Cardiac fibroblast (primary cell): ENCODE measurements around the gene PRR7.

Experiments used
- DNase-seq, 2 donors: peaks; one replicate each; pipeline versions ENCODE4 v3.0.0 to v3.0.0-alpha.2; 2010; ENCODE audit warnings: low read depth in 2 of 2
- H3K4me3 ChIP-seq, 2 donors: replicated peaks in 1 of 2; 1 replicate in 1 of 2; 2 replicates in 1 of 2; pipeline ENCODE4 v1.5.1; 2011; ENCODE audit warnings: low read depth in 2 of 2, low read length in 2 of 2, mild to moderate bottlenecking in 2 of 2, moderate library complexity in 1 of 2
- CTCF ChIP-seq: IDR thresholded peaks from one replicate; pipeline ENCODE4 v1.5.1; 2011; ENCODE audit warnings: low read depth, mild to moderate bottlenecking, low read length, inconsistent platforms

Gene PRR7

GRCh38 chr5:177490311-177490991, 43.8 kb downstream of the PRR7 start:
- no peak overlapping the region for H3K4me3 ChIP-seq
- TF ChIP-seq CTCF = no peak
- DNase-seq = no peak

- no peak overlapping the region for H3K4me3 ChIP-seq
- no peak for TF ChIP-seq CTCF
- DNase-seq = no peak
Measured at GRCh38 chr5:177490992-177491391, 44.4 kb downstream of the PRR7 start.

GRCh38 chr5:177491429-177491945, 44.9 kb downstream of the PRR7 start:
- DNase-seq = peak; percentile 39 to 49
- no peak overlapping the region for H3K4me3 ChIP-seq
- peak; percentile 27 for TF ChIP-seq CTCF

- no peak overlapping the region for H3K4me3 ChIP-seq
- TF ChIP-seq CTCF = no peak
- no peak for DNase-seq
Measured at GRCh38 chr5:177491983-177492746, 45.6 kb downstream of the PRR7 start.

- no peak for DNase-seq
- no peak overlapping the region for H3K4me3 ChIP-seq
- TF ChIP-seq CTCF = no peak
Measured at GRCh38 chr5:177492841-177493240, 46.2 kb downstream of the PRR7 start.

GRCh38 chr5:177493795-177494345, 47.3 kb downstream of the PRR7 start:
- H3K4me3 ChIP-seq = peak overlapping the region in 1 of 2 donors; percentile 87
- no peak for DNase-seq

More at GRCh38 chr5:177493795-177494345, 47.3 kb downstream of the PRR7 start:
- TF ChIP-seq CTCF = no peak
